Measurements from ENCODE around the gene RPS5. TPM values are rescaled to one million over a fixed set of nuclear protein-coding genes. Genes with fewer than 3 reads are reported as not detected.
A peak's percentile ranks its signal among the peaks of the same experiment; 100 is the strongest.

Gene RPS5
- total RNA-seq, 1 donor from 2014 or later, result 571 TPM

- Mint-ChIP-seq H3K27ac (ENCODE audit: unreplicated experiment) (no peak overlapping the region), H3K27me3 (ENCODE audit: unreplicated experiment) (peaks cover 6% of the 10 kb centered on the region), H3K4me1 (ENCODE audit: low read depth, unreplicated experiment) (peaks cover 3% of the 10 kb centered on the region), H3K4me3 (ENCODE audit: unreplicated experiment) (no peak overlapping the region), H3K36me3 (ENCODE audit: unreplicated experiment) (peaks cover 5% of the 10 kb centered on the region), H3K9me3 (ENCODE audit: unreplicated experiment) (peaks cover 19% of the 10 kb centered on the region)
- TF ChIP-seq, protein P1, sequence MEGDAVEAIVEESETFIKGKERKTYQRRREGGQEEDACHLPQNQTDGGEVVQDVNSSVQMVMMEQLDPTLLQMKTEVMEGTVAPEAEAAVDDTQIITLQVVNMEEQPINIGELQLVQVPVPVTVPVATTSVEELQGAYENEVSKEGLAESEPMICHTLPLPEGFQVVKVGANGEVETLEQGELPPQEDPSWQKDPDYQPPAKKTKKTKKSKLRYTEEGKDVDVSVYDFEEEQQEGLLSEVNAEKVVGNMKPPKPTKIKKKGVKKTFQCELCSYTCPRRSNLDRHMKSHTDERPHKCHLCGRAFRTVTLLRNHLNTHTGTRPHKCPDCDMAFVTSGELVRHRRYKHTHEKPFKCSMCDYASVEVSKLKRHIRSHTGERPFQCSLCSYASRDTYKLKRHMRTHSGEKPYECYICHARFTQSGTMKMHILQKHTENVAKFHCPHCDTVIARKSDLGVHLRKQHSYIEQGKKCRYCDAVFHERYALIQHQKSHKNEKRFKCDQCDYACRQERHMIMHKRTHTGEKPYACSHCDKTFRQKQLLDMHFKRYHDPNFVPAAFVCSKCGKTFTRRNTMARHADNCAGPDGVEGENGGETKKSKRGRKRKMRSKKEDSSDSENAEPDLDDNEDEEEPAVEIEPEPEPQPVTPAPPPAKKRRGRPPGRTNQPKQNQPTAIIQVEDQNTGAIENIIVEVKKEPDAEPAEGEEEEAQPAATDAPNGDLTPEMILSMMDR (IDR thresholded peaks at IDR 0.05; ENCODE audit: partially characterized antibody, unreplicated experiment), result no peak
- DNase-seq, result no peak
Measured at GRCh38 chr19:58350871-58351557, 36.1 kb upstream of the RPS5 start.

DNA sequence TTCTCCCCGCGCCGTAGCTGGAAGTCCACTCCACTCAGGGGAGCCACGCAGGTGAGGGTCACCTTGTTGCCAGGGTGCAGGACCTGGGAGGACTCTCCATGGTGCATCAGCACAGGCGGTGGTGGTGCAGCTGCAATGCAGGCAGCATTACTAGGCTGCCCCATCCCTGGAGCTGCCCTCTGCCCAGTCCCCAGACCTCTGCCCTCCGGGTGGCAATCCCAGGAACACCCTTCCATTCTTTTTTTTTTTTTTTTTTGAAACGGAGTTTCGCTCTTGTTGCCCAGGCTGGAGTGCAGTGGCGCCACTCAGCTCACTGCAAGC lies 35.6 kb upstream of the RPS5 start:
- H3K4me3 Mint-ChIP-seq (ENCODE audit: unreplicated experiment), result no peak overlapping the region
- peaks cover 6% of the 10 kb centered on the region for H3K27me3 Mint-ChIP-seq (ENCODE audit: unreplicated experiment)
- peaks cover 3% of the 10 kb centered on the region for H3K4me1 Mint-ChIP-seq (ENCODE audit: low read depth, unreplicated experiment)
- TF ChIP-seq, protein P1 (IDR thresholded peaks at IDR 0.05; ENCODE audit: partially characterized antibody, unreplicated experiment), result no peak
- peaks cover 19% of the 10 kb centered on the region for H3K9me3 Mint-ChIP-seq (ENCODE audit: unreplicated experiment)
- H3K27ac Mint-ChIP-seq (ENCODE audit: unreplicated experiment), result no peak overlapping the region
- H3K36me3 Mint-ChIP-seq (ENCODE audit: unreplicated experiment), result peaks cover 5% of the 10 kb centered on the region
- no peak for DNase-seq

GRCh38 chr19:58351990-58352755 lies 34.9 kb upstream of the RPS5 start:
- Mint-ChIP-seq H3K36me3 (ENCODE audit: unreplicated experiment) (peaks cover 5% of the 10 kb centered on the region), H3K4me1 (ENCODE audit: low read depth, unreplicated experiment) (peaks cover 3% of the 10 kb centered on the region), H3K4me3 (ENCODE audit: unreplicated experiment) (peak overlapping the region; percentile 49), H3K9me3 (ENCODE audit: unreplicated experiment) (peaks cover 15% of the 10 kb centered on the region), H3K27ac (ENCODE audit: unreplicated experiment) (no peak overlapping the region), H3K27me3 (ENCODE audit: unreplicated experiment) (peaks cover 6% of the 10 kb centered on the region)
- TF ChIP-seq, protein P1 (IDR thresholded peaks at IDR 0.05; ENCODE audit: partially characterized antibody, unreplicated experiment), result no peak
- DNase-seq, result no peak

GRCh38 chr19:58352760-58353671 lies 34.1 kb upstream of the RPS5 start, which contains the start of gene A1BG:
TSS of gene A1BG (minus strand) at chr19:58353492. CDS start at chr19:58353437, 55 bp downstream.
- peak within 1 kb of the TSS; percentile 49 for H3K4me3 Mint-ChIP-seq (ENCODE audit: unreplicated experiment)
- peaks cover 5% of the 10 kb centered on the region for H3K36me3 Mint-ChIP-seq (ENCODE audit: unreplicated experiment)
- peaks cover 14% of the 10 kb centered on the region for H3K9me3 Mint-ChIP-seq (ENCODE audit: unreplicated experiment)
- peaks cover 3% of the 10 kb centered on the region for H3K4me1 Mint-ChIP-seq (ENCODE audit: low read depth, unreplicated experiment)
- TF ChIP-seq, protein P1 (IDR thresholded peaks at IDR 0.05; ENCODE audit: partially characterized antibody, unreplicated experiment), result no peak
- no peak for DNase-seq
- peaks cover 4% of the 10 kb centered on the region for H3K27me3 Mint-ChIP-seq (ENCODE audit: unreplicated experiment)
- H3K27ac Mint-ChIP-seq (ENCODE audit: unreplicated experiment), result no peak within 1 kb of the TSS

Measured in glutamatergic neuron (in vitro differentiated cells).